Caco-2 (cell line): ENCODE data around the gene NAA80. TPM values are rescaled to one million over a fixed set of nuclear protein-coding genes. Genes with fewer than 3 reads are reported as not detected.

Experiments used
- BruUV-seq: library from RNA; stranded (reverse); fragments of 400-500 nt; replicated peaks from 2 replicates; lab custom pipeline; 2021; lab: Mats Ljungman, UMichigan
- CTCF ChIA-PET: fragments of 300-600 bp; sonication (Branson Sonifier 250); formaldehyde crosslinking; loops from one replicate; lab custom pipeline; 2022; ENCODE audit warnings: antibody characterized with exemption; lab: Charles Lee
- POLR2A ChIA-PET: fragments of 300-600 bp; sonication (Branson Sonifier 250); formaldehyde crosslinking; loops from one replicate; lab custom pipeline; 2022; ENCODE audit warnings: antibody characterized with exemption; lab: Charles Lee
- DNase-seq, 2 experiments: peaks; one replicate each; pipeline versions ENCODE4 v3.0.0 to v3.0.0-alpha.2; 2020 to 2022
- H3K27me3 ChIP-seq: replicated peaks from 2 replicates; pipeline ENCODE4 v1.6.0; 2011; ENCODE audit warnings: low read length; ENCODE audit not compliant: control insufficient read depth, insufficient read depth
- H3K36me3 ChIP-seq: 2 replicates; pipeline ENCODE4 v1.5.1; 2011; ENCODE audit warnings: low read length; ENCODE audit not compliant: control insufficient read depth, insufficient read depth
- H3K4me1 ChIP-seq: fragments of 250-450 bp; sonication (Bioruptor Pico); 2 replicates; pipeline ENCODE4 v1.5.1; 2020; ENCODE audit warnings: mild to moderate bottlenecking
- H3K4me3 ChIP-seq: 2 replicates; pipeline ENCODE4 v1.5.1; 2011; ENCODE audit warnings: low read depth, mild to moderate bottlenecking, control low read depth, low read length
- H3K9me3 ChIP-seq: fragments of 250-450 bp; sonication (Bioruptor Pico); 2 replicates; pipeline ENCODE4 v1.5.1; 2020; ENCODE audit warnings: mild to moderate bottlenecking, moderate library complexity
- H3K27ac Mint-ChIP-seq: one replicate; pipeline ENCODE4 v1.8.0; 2022; ENCODE audit warnings: mixed read lengths; ENCODE audit not compliant: unreplicated experiment
- H3K27me3 Mint-ChIP-seq: one replicate; pipeline ENCODE4 v1.8.0; 2022; ENCODE audit warnings: mixed read lengths; ENCODE audit not compliant: insufficient read depth, unreplicated experiment
- H3K36me3 Mint-ChIP-seq: one replicate; pipeline ENCODE4 v1.8.0; 2022; ENCODE audit warnings: mild to moderate bottlenecking, mixed read lengths; ENCODE audit not compliant: insufficient read depth, unreplicated experiment
- H3K4me1 Mint-ChIP-seq: one replicate; pipeline ENCODE4 v1.8.0; 2022; ENCODE audit warnings: low read depth, mixed read lengths; ENCODE audit not compliant: unreplicated experiment
- H3K4me3 Mint-ChIP-seq: one replicate; pipeline ENCODE4 v1.8.0; 2022; ENCODE audit warnings: mild to moderate bottlenecking, moderate library complexity, mixed read lengths; ENCODE audit not compliant: unreplicated experiment
- H3K9me3 Mint-ChIP-seq: one replicate; pipeline ENCODE4 v1.8.0; 2022; ENCODE audit warnings: mixed read lengths; ENCODE audit not compliant: unreplicated experiment
- intact Hi-C: fragments of 100-400 bp; cut with micrococcal nuclease; formaldehyde crosslinking; loops from one replicate; pipeline ENCODE4 v1.10.0; 2022; ENCODE audit not compliant: unreplicated experiment
- total RNA-seq: library from RNA; stranded (reverse); gene quantifications from 2 replicates; pipeline ENCODE4 v1.2.3, GENCODE V29; 2022
- TF ChIP-seq, protein P1 (sequence below), 2 experiments: fragments of 200-600 bp in 1 of 2; IDR thresholded peaks; 1 replicate in 1 of 2; 2 replicates in 1 of 2; pipeline versions ENCODE4 v1.5.1 to v1.8.0; 2011 to 2022; ENCODE audit warnings: antibody characterized with exemption in 1 of 2, control low read depth in 1 of 2, inconsistent platforms in 1 of 2, low read depth in 1 of 2, low read length in 1 of 2, mild to moderate bottlenecking in 1 of 2, moderate library complexity in 1 of 2; ENCODE audit not compliant: insufficient read depth in 1 of 2, severe bottlenecking in 1 of 2, unreplicated experiment in 1 of 2

The NAA80 gene
- total RNA-seq, 1 experiment from 2014 or later = 8.2 TPM

DNA sequence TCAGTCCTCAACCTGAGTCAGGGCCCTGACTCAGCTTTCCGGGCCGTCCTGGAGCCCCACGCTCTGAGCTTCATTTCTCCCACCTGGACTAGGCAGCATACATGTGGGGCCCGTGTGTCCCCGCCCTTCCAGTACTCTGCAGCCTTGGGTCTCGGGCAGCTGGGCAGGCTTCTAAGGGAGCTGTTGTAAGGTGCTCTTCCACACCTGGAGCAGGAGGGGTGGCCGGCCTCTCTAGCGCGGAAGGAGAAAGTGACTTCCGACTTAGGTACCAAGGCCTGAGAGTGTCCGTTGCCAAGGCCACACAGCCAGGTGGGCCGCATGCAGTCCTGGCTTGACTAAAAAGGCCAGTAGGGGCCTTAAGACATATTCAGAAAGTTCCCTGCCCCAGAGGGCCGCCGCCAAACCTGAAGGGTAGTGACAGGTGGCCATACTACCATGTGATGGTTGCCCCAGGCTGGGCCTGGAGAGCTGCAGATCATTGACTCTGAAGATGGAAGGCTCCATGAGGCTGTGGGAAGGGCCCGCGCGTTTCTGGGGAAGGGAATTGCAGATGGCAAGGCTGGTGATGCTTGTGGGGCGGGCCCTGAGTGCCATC, 39.7 kb downstream of the NAA80 start:
- H3K9me3 ChIP-seq = no peaks in the 10 kb centered on the region
- Mint-ChIP-seq H3K9me3 (no peaks in the 10 kb centered on the region), H3K27ac (peak overlapping the region; percentile 70), H3K4me3 (peak overlapping the region; percentile 63), H3K4me1 (peaks cover 7% of the 10 kb centered on the region), H3K27me3 (no peaks in the 10 kb centered on the region), H3K36me3 (peaks cover 25% of the 10 kb centered on the region)
- no peak for DNase-seq
- H3K4me3 ChIP-seq = peak overlapping the region; percentile 8; the same call in 1 of the 2 replicates
- intact Hi-C loops = loop anchor here (1.0 kb wide), 2 partner anchors 14 to 65 kb away; no protein-coding TSS in a partner anchor
- POLR2A ChIA-PET = interaction anchor here (0.5 to 1.7 kb wide), 6 partner anchors 10 to 68 kb away, joined by 3 to 16 read pairs (median 4); partner anchors contain the start of genes GNAI2, HYAL3, IFRD2 and NAA80
- CTCF ChIA-PET = interaction anchor here (0.5 to 2.3 kb wide), 18 partner anchors 10 to 1569 kb away, joined by 3 to 10 read pairs (median 4); partner anchors contain the start of genes GNAI2, IFRD2 and SEMA3B
- no TSS peak for BruUV-seq
- TF ChIP-seq, protein P1, sequence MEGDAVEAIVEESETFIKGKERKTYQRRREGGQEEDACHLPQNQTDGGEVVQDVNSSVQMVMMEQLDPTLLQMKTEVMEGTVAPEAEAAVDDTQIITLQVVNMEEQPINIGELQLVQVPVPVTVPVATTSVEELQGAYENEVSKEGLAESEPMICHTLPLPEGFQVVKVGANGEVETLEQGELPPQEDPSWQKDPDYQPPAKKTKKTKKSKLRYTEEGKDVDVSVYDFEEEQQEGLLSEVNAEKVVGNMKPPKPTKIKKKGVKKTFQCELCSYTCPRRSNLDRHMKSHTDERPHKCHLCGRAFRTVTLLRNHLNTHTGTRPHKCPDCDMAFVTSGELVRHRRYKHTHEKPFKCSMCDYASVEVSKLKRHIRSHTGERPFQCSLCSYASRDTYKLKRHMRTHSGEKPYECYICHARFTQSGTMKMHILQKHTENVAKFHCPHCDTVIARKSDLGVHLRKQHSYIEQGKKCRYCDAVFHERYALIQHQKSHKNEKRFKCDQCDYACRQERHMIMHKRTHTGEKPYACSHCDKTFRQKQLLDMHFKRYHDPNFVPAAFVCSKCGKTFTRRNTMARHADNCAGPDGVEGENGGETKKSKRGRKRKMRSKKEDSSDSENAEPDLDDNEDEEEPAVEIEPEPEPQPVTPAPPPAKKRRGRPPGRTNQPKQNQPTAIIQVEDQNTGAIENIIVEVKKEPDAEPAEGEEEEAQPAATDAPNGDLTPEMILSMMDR (IDR thresholded peaks at IDR 0.05; ENCODE audit: insufficient read depth in 1 of 2, low read depth in 1 of 2, low read length in 1 of 2, severe bottlenecking in 1 of 2, unreplicated experiment in 1 of 2) = no peak
- no peaks in the 10 kb centered on the region for H3K27me3 ChIP-seq
- H3K36me3 ChIP-seq = peaks cover 5% of the 10 kb centered on the region; the same call in 1 of the 2 replicates
- peaks cover 29% of the 10 kb centered on the region for H3K4me1 ChIP-seq

DNA sequence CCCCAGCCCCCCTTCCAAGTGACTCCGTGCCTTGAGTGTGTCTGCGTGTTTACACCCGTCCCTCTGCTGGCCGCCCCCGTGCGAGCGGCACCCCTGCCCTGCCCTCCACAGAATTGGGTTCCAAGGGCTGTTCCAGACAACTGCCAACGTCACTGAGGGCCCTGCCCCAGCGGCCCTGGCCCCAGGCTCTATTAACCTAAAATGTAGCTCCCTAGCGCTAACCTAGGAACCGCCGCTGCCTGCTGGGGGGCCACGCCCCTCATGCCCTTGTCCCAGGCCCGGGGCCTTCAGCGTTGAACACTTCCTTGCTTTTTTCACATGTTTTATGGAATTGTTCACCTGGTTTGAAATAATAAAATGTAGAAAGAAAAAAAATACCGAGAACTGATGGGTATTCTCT, 40.2 kb downstream of the NAA80 start:
- peaks cover 5% of the 10 kb centered on the region for H3K36me3 ChIP-seq
- no TSS peak for BruUV-seq
- DNase-seq = no peak
- Mint-ChIP-seq H3K27me3 (no peaks in the 10 kb centered on the region), H3K36me3 (peaks cover 20% of the 10 kb centered on the region), H3K4me3 (no peak overlapping the region), H3K4me1 (peaks cover 3% of the 10 kb centered on the region), H3K27ac (peak overlapping the region; percentile 70), H3K9me3 (no peaks in the 10 kb centered on the region)
- ChIA-PET CTCF (interaction anchor here (0.6 to 2.3 kb wide), 8 partner anchors 10 to 140 kb away, joined by 3 to 10 read pairs (median 6); partner anchors contain the start of genes GNAI2 and SEMA3B), POLR2A (interaction anchor here (0.5 to 1.7 kb wide), 2 partner anchors 24 to 42 kb away, joined by 7 to 16 read pairs; partner anchors contain the start of gene GNAI2)
- no peaks in the 10 kb centered on the region for H3K27me3 ChIP-seq
- intact Hi-C loops = no loop called here
- no peak overlapping the region for H3K4me3 ChIP-seq
- TF ChIP-seq, protein P1 (IDR thresholded peaks at IDR 0.05; ENCODE audit: insufficient read depth in 1 of 2, low read depth in 1 of 2, low read length in 1 of 2, severe bottlenecking in 1 of 2, unreplicated experiment in 1 of 2) = no peak
- H3K9me3 ChIP-seq = no peaks in the 10 kb centered on the region
- H3K4me1 ChIP-seq = peaks cover 25% of the 10 kb centered on the region

DNA sequence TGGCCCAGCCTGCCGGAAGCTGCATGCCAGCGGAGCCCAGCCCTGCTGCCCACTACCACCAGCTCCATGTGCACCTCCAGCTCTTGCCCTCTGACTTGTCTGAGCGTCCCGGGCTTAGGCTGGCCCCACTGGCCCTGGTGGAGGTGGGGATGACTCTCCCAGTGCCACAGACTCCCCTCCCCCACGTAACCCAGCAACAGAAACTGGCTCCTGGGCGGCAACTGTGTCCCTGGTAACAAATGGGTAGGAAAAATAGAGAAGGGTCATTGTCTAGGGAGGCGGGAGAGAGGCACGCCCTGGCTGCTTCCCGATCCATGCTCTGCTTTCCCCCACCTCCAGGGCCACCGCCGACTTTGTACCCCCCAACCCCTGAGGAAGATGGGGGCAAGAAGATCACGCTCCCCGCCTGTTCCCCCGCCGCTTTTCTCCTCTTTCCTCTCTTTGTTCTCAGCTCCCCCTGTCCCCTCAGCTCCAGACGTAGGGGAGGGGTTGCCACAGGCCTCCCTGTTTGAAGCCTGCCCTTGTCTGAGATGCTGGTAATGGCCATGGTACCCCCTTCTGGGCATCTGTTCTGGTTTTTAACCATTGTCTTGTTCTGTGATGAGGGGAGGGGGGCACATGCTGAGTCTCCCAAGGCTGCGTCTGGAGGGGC, 41.0 kb downstream of the NAA80 start:
- no peaks in the 10 kb centered on the region for H3K9me3 ChIP-seq
- Mint-ChIP-seq H3K4me1 (no peaks in the 10 kb centered on the region), H3K4me3 (no peak overlapping the region), H3K27me3 (no peaks in the 10 kb centered on the region), H3K27ac (peak overlapping the region; percentile 70), H3K9me3 (no peaks in the 10 kb centered on the region), H3K36me3 (peaks cover 20% of the 10 kb centered on the region)
- no TSS peak for BruUV-seq
- TF ChIP-seq, protein P1 (IDR thresholded peaks at IDR 0.05; ENCODE audit: insufficient read depth in 1 of 2, low read depth in 1 of 2, low read length in 1 of 2, severe bottlenecking in 1 of 2, unreplicated experiment in 1 of 2) = no peak
- peaks cover 5% of the 10 kb centered on the region for H3K36me3 ChIP-seq
- ChIA-PET POLR2A (interaction anchor here (0.5 kb wide), 1 partner anchor 12 kb away, joined by 4 read pairs; no protein-coding TSS in a partner anchor), CTCF (interaction anchor here (0.6 to 1.2 kb wide), 4 partner anchors 16 to 139 kb away, joined by 3 to 6 read pairs (median 4); partner anchors contain the start of genes HYAL3 and NAA80)
- no peak for DNase-seq
- no peak overlapping the region for H3K4me3 ChIP-seq
- intact Hi-C loops = no loop called here
- H3K27me3 ChIP-seq = no peaks in the 10 kb centered on the region
- H3K4me1 ChIP-seq = peaks cover 18% of the 10 kb centered on the region
